HEK293T (cell line): ENCODE results near the gene LRRC27.
"Not testable (repeated sequence)": the region's sequence is repeated elsewhere in the genome, so short reads cannot be mapped to it uniquely, and the experiment has no call there.

ENCODE experiments used
- CTCF ChIA-PET: fragments of 350-600 bp; formaldehyde crosslinking; extraction: SDS; loops from one replicate; lab custom pipeline; 2021; ENCODE audit warnings: antibody characterized with exemption, inconsistent platforms; lab: Yijun Ruan, JAX
- POLR2A ChIA-PET: fragments of 350-600 bp; formaldehyde crosslinking; extraction: SDS; loops from one replicate; lab custom pipeline; 2020; ENCODE audit warnings: antibody characterized with exemption, inconsistent platforms; lab: Yijun Ruan, JAX
- DNase-seq: peaks from one replicate; pipeline ENCODE4 v3.0.0; 2012; ENCODE audit warnings: mixed read lengths; ENCODE audit errors: extremely low spot score
- ARNT ChIP-seq: fragments of 450-650 bp; IDR thresholded peaks from 2 replicates; pipeline ENCODE4 v1.6.1; 2017; ENCODE audit warnings: mild to moderate bottlenecking
- BHLHE40 ChIP-seq: fragments of 450-650 bp; IDR thresholded peaks from 2 replicates; pipeline ENCODE4 v1.6.1; 2016; ENCODE audit warnings: mild to moderate bottlenecking, moderate library complexity, borderline replicate concordance
- CTBP1 ChIP-seq: fragments of 450-650 bp; IDR thresholded peaks from 2 replicates; pipeline ENCODE4 v1.6.1; 2016; ENCODE audit warnings: borderline replicate concordance
- ELF4 ChIP-seq: fragments of 450-650 bp; IDR thresholded peaks from 2 replicates; pipeline ENCODE4 v1.6.1; 2017; ENCODE audit warnings: antibody characterized with exemption
- FOXA1 ChIP-seq: fragments of 450-650 bp; IDR thresholded peaks from 2 replicates; pipeline ENCODE4 v1.6.1; 2016; ENCODE audit warnings: mild to moderate bottlenecking
- FOXK2 ChIP-seq: fragments of 450-650 bp; IDR thresholded peaks from 2 replicates; pipeline ENCODE4 v1.6.1; 2016; ENCODE audit warnings: mild to moderate bottlenecking
- FOXM1 ChIP-seq: fragments of 450-650 bp; IDR thresholded peaks from 2 replicates; pipeline ENCODE4 v1.6.1; 2017; ENCODE audit warnings: mild to moderate bottlenecking, borderline replicate concordance
- HDGF ChIP-seq: fragments of 450-650 bp; IDR thresholded peaks from 2 replicates; pipeline ENCODE4 v1.6.1; 2017; ENCODE audit warnings: antibody characterized with exemption, borderline replicate concordance
- L3MBTL2 ChIP-seq: fragments of 450-650 bp; conservative IDR thresholded peaks from 2 replicates; pipeline ENCODE4 v1.6.1; 2016; ENCODE audit warnings: mild to moderate bottlenecking
- LEF1 ChIP-seq: fragments of 450-650 bp; IDR thresholded peaks from 2 replicates; pipeline ENCODE4 v1.6.1; 2017; ENCODE audit warnings: mild to moderate bottlenecking, borderline replicate concordance
- NFRKB ChIP-seq: fragments of 450-650 bp; IDR thresholded peaks from 2 replicates; pipeline ENCODE4 v1.6.1; 2016; ENCODE audit warnings: mild to moderate bottlenecking, moderate library complexity
- PKNOX1 ChIP-seq: fragments of 450-650 bp; IDR thresholded peaks from 2 replicates; pipeline ENCODE4 v1.6.1; 2016
- SP1 ChIP-seq: fragments of 450-650 bp; IDR thresholded peaks from 2 replicates; pipeline ENCODE4 v1.6.1; 2017
- SUZ12 ChIP-seq: fragments of 450-650 bp; IDR thresholded peaks from 2 replicates; pipeline ENCODE4 v1.6.1; 2016; ENCODE audit warnings: mild to moderate bottlenecking
- TARDBP ChIP-seq: fragments of 450-650 bp; IDR thresholded peaks from 2 replicates; pipeline ENCODE4 v1.6.1; 2016
- ZNF384 ChIP-seq: fragments of 450-650 bp; IDR thresholded peaks from 2 replicates; pipeline ENCODE4 v1.6.1; 2016

Gene LRRC27

GRCh38 chr10:132336064-132336746 is 4.2 kb downstream of the LRRC27 start:
- DNase-seq: no peak
- ChIA-PET CTCF (interaction anchor here (0.9 to 1.2 kb wide), 2 partner anchors 24 to 92 kb away, joined by 3 read pairs; no protein-coding TSS in a partner anchor), POLR2A (interaction anchor here (0.6 to 1.5 kb wide), 5 partner anchors 10 to 447 kb away, joined by 3 to 6 read pairs (median 3); no protein-coding TSS in a partner anchor)
- TF ChIP-seq L3MBTL2 (peak; percentile 76), ZNF384 (no peak)

- no peak for DNase-seq
- CTCF ChIA-PET: interaction anchor here (0.9 kb wide), 1 partner anchor 93 kb away, joined by 3 read pairs; no protein-coding TSS in a partner anchor
- POLR2A ChIA-PET: no interaction called here
- TF ChIP-seq FOXM1 (no peak), ELF4 (no peak), HDGF (no peak), ZNF384 (no peak), TARDBP (no peak), CTBP1 (no peak), NFRKB (no peak), FOXA1 (no peak), ARNT (no peak), SP1 (no peak), LEF1 (no peak), FOXK2 (no peak), L3MBTL2 (no peak), PKNOX1 (no peak), SUZ12 (no peak), BHLHE40 (no peak)
Measured at GRCh38 chr10:132336919-132337407, 5.0 kb downstream of the LRRC27 start.

GRCh38 chr10:132337854-132338253 is 5.9 kb downstream of the LRRC27 start:
- not testable (repeated sequence) for DNase-seq

GRCh38 chr10:132338876-132339275 is 6.9 kb downstream of the LRRC27 start:
- ChIA-PET POLR2A (no interaction called here), CTCF (no interaction called here)

More at GRCh38 chr10:132337854-132338253, 5.9 kb downstream of the LRRC27 start:
- POLR2A ChIA-PET, CTCF ChIA-PET: not testable (repeated sequence)

GRCh38 chr10:132339276-132339675 is 7.3 kb downstream of the LRRC27 start:
- DNase-seq: no peak
- POLR2A ChIA-PET: no interaction called here
- TF ChIP-seq ZNF384 (no peak), FOXA1 (no peak), NFRKB (no peak), ELF4 (no peak), BHLHE40 (no peak)
- CTCF ChIA-PET: no interaction called here

More at GRCh38 chr10:132338876-132339275, 6.9 kb downstream of the LRRC27 start:
- TF ChIP-seq FOXA1 (no peak), TARDBP (no peak), HDGF (no peak), NFRKB (no peak), BHLHE40 (no peak), SUZ12 (no peak)
- DNase-seq: no peak

GRCh38 chr10:132341017-132341416 is 9.0 kb downstream of the LRRC27 start:
- DNase-seq: no peak
- ChIA-PET POLR2A (no interaction called here), CTCF (no interaction called here)
- TF ChIP-seq L3MBTL2 (no peak), ZNF384 (no peak), LEF1 (no peak), SUZ12 (no peak)

- ChIA-PET CTCF (interaction anchor here (1.9 kb wide), 1 partner anchor 19 kb away, joined by 4 read pairs; no protein-coding TSS in a partner anchor), POLR2A (no interaction called here)
- TF ChIP-seq ZNF384 (no peak), FOXM1 (no peak), CTBP1 (no peak), BHLHE40 (no peak), HDGF (no peak), SP1 (no peak)
- DNase-seq: no peak
Measured at GRCh38 chr10:132341781-132342180, 9.8 kb downstream of the LRRC27 start.

GRCh38 chr10:132342553-132342952 is 10.6 kb downstream of the LRRC27 start:
- CTCF ChIA-PET: interaction anchor here (1.9 kb wide), 1 partner anchor 18 kb away, joined by 4 read pairs; no protein-coding TSS in a partner anchor
- TF ChIP-seq ELF4 (no peak), FOXK2 (no peak), LEF1 (no peak), SP1 (no peak), CTBP1 (no peak), L3MBTL2 (no peak), PKNOX1 (no peak), NFRKB (no peak), FOXM1 (no peak)

More at GRCh38 chr10:132342553-132342952, 10.6 kb downstream of the LRRC27 start:
- POLR2A ChIA-PET: no interaction called here
- DNase-seq: no peak
